ENCODE measurements around the gene CHD2.

DNA sequence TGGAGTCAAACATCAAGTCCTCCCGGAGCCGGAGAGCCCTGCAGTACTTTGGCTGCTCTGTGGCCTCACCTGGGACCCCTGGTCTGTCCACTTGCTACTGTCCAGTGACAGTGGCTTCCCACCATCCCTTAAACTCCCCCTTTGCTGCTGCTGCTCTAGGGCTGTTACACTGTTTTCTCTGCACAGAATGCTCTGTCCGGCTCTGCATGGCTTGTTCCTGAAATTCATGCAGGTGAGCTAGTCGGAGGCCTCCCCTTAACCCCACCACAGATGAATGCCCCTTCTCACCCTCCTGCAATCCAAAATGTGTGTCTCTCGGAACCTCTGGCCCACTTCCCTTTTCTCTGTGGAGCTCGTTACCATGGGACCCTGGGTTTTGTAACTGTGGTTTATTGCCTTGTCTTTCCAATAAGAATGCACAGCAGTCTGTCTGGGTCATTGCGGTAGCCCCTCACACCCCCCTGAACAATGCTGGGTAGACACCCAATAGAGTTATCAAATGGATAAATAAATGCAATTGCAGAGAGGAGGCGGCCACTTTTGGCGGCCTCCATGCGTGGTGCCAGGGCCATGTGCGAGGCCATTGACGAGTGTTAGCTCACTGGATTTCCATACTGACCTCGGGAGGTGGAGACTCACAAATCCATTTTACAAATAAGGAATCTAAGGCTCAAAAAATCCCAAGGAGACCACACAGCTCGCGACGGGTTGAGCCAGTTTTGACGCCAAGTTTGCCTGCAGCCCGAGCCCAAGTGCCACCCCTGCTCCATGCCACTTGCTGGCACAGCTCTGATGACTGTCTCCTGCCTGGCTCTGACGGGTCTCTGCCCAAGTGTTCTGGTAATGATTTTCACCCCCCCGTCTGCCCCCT is 140.4 kb downstream of the CHD2 start:
- TF ChIP-seq, protein P1, sequence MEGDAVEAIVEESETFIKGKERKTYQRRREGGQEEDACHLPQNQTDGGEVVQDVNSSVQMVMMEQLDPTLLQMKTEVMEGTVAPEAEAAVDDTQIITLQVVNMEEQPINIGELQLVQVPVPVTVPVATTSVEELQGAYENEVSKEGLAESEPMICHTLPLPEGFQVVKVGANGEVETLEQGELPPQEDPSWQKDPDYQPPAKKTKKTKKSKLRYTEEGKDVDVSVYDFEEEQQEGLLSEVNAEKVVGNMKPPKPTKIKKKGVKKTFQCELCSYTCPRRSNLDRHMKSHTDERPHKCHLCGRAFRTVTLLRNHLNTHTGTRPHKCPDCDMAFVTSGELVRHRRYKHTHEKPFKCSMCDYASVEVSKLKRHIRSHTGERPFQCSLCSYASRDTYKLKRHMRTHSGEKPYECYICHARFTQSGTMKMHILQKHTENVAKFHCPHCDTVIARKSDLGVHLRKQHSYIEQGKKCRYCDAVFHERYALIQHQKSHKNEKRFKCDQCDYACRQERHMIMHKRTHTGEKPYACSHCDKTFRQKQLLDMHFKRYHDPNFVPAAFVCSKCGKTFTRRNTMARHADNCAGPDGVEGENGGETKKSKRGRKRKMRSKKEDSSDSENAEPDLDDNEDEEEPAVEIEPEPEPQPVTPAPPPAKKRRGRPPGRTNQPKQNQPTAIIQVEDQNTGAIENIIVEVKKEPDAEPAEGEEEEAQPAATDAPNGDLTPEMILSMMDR (IDR thresholded peaks at IDR 0.05): no peak
- no peak for TF ChIP-seq POLR2A (IDR thresholded peaks at IDR 0.05)
